K562 (cell line): ENCODE measurements around the gene LRRFIP2. TPM values are rescaled to one million over a fixed set of nuclear protein-coding genes. Genes with fewer than 3 reads are reported as not detected.

Source experiments
- ATAC-seq: fragments of 200-7000 bp; cut with Tn5 transposase; 3 replicates; pipeline ENCODE4 v1.9.1; 2020; ENCODE audit warnings: moderate library complexity
- BruUV-seq: library from RNA; stranded (reverse); fragments of 400-500 nt; replicated peaks from 2 replicates; lab custom pipeline; 2021; lab: Mats Ljungman, UMichigan
- CTCF ChIA-PET: fragments of 300-600 bp; formaldehyde crosslinking; extraction: SDS; loops from one replicate; lab custom pipeline; 2021; ENCODE audit warnings: low intra/inter-chr PET ratio; lab: Yijun Ruan, JAX
- POLR2A ChIA-PET: fragments of 300-600, 350-650 bp; sonication (Branson Sonifier 250); formaldehyde crosslinking; extraction: SDS; loops from one replicate; lab custom pipeline; 2021; ENCODE audit warnings: antibody characterized with exemption, inconsistent platforms; lab: Yijun Ruan, JAX
- DNase-seq, 4 experiments: peaks; one replicate each; pipeline versions ENCODE4 v3.0.0 to v3.0.0-alpha.2; 2011 to 2018; ENCODE audit warnings: low spot score in 3 of 4, mixed read lengths in 3 of 4; ENCODE audit errors: extremely low read depth in 1 of 4
- FAIRE-seq: peaks from 2 replicates; lab custom pipeline; 2011; peaks lifted over from hg19 to GRCh38; lab: Jason Lieb, UNC
- H2AFZ ChIP-seq: 2 replicates; pipeline ENCODE4 v1.6.0; 2011; ENCODE audit warnings: low read depth, low read length, control low read depth, inconsistent platforms
- H3K27ac ChIP-seq: fragments of 200-600 bp; 3 replicates; pipeline ENCODE4 v1.8.0; 2011; ENCODE audit warnings: low read depth, mild to moderate bottlenecking, control low read depth, inconsistent platforms, low read length, moderate library complexity, mixed read lengths; ENCODE audit errors: extremely low read depth
- H3K27me3 ChIP-seq, 2 experiments: fragments of 300-600 bp in 1 of 2; 2 replicates in 1 of 2; 3 replicates in 1 of 2; pipeline versions ENCODE4 v1.6.0 to v1.8.0; 2011; ENCODE audit warnings: inconsistent platforms in 2 of 2, low read length in 2 of 2, mild to moderate bottlenecking in 1 of 2, mixed read lengths in 1 of 2, moderate library complexity in 1 of 2; ENCODE audit not compliant: control insufficient read depth in 2 of 2, insufficient read depth in 2 of 2
- H3K36me3 ChIP-seq: fragments of 300-600 bp; 3 replicates; pipeline ENCODE4 v1.8.0; 2011; ENCODE audit warnings: mild to moderate bottlenecking, low read length, inconsistent platforms; ENCODE audit not compliant: control insufficient read depth, insufficient read depth
- H3K4me1 ChIP-seq, 2 experiments: fragments of 200-600 bp in 1 of 2; replicated peaks in 1 of 2; 2 replicates in 1 of 2; 3 replicates in 1 of 2; pipeline versions ENCODE4 v1.5.1 to v1.8.0; 2011; ENCODE audit warnings: inconsistent platforms in 2 of 2, low read length in 2 of 2, mild to moderate bottlenecking in 1 of 2, mixed read lengths in 1 of 2, moderate library complexity in 1 of 2; ENCODE audit not compliant: control insufficient read depth in 2 of 2, insufficient read depth in 2 of 2
- H3K4me2 ChIP-seq: 2 replicates; pipeline ENCODE4 v1.6.1; 2011; ENCODE audit warnings: low read length, control low read depth, inconsistent platforms, mixed read lengths; ENCODE audit not compliant: insufficient read depth
- H3K4me3 ChIP-seq: fragments of 200-600 bp; sonication (generic), shearing (Covaris generic); 2 replicates; pipeline ENCODE4 v1.5.1; 2016; ENCODE audit warnings: control low read depth, inconsistent platforms
- H3K79me2 ChIP-seq: fragments of 200-600 bp; 3 replicates; pipeline ENCODE4 v1.8.0; 2011; ENCODE audit warnings: low read length, inconsistent platforms; ENCODE audit not compliant: control insufficient read depth, insufficient read depth
- H3K9ac ChIP-seq, 2 experiments: 2 replicates each; pipeline versions ENCODE4 v1.6.0 to v1.6.1; 2011; ENCODE audit warnings: low read depth in 2 of 2, low read length in 2 of 2, control low read depth in 1 of 2, inconsistent platforms in 1 of 2, mild to moderate bottlenecking in 1 of 2, mixed read lengths in 1 of 2; ENCODE audit not compliant: insufficient read depth in 1 of 2
- H3K9me1 ChIP-seq: one replicate; pipeline ENCODE4 v1.6.0; 2011; ENCODE audit warnings: inconsistent platforms, mild to moderate bottlenecking, low read length, moderate library complexity; ENCODE audit not compliant: control insufficient read depth, insufficient read depth
- H3K9me3 ChIP-seq: replicated peaks from 2 replicates; pipeline ENCODE4 v1.5.1; 2011; ENCODE audit warnings: low read depth, low read length, inconsistent platforms; ENCODE audit not compliant: control insufficient read depth, insufficient read depth
- H4K20me1 ChIP-seq: replicated peaks from 2 replicates; pipeline ENCODE4 v1.6.1; 2011; ENCODE audit warnings: low read length, inconsistent platforms, mixed read lengths; ENCODE audit not compliant: control insufficient read depth, insufficient read depth
- AFF1 ChIP-seq, 2 experiments: fragments of 450-650 bp; IDR thresholded peaks; 2 replicates each; pipeline ENCODE4 v1.6.1; 2018; ENCODE audit warnings: mild to moderate bottlenecking in 2 of 2, low read depth in 1 of 2; ENCODE audit not compliant: partially characterized antibody in 2 of 2
- CBX8 ChIP-seq: fragments of 200-600 bp; sonication (generic); IDR thresholded peaks from 2 replicates; pipeline ENCODE4 v1.6.1; 2012; ENCODE audit warnings: borderline replicate concordance, mixed run types, low read depth, mild to moderate bottlenecking, moderate library complexity, mixed read lengths, low read length, control low read depth, inconsistent platforms; ENCODE audit not compliant: poor library complexity, severe bottlenecking; ENCODE audit errors: extremely low read depth
- FOSL1 ChIP-seq: fragments of 200-800 bp; sonication (Bioruptor generic); conservative IDR thresholded peaks from 2 replicates; pipeline ENCODE4 v1.6.1; 2016; ENCODE audit warnings: missing genetic modification characterization, missing compliant biosample characterization
- FOXK1 ChIP-seq: sonication (generic); formaldehyde crosslinking; IDR thresholded peaks from 2 replicates; pipeline ENCODE4 v1.8.0; 2022; ENCODE audit warnings: missing genetic modification reagents, mild to moderate bottlenecking, borderline replicate concordance
- HNRNPLL ChIP-seq: fragments of 200-400 bp; formaldehyde crosslinking; IDR thresholded peaks from 2 replicates; pipeline ENCODE4 v1.6.1; 2017; ENCODE audit warnings: low read length, low read depth, mild to moderate bottlenecking; ENCODE audit not compliant: poor library complexity, severe bottlenecking
- REST ChIP-seq, 2 experiments: fragments of 450-650 bp; formaldehyde crosslinking in 1 of 2; IDR thresholded peaks; 2 replicates each; pipeline versions ENCODE4 v1.4.0 to v1.6.1; 2014 to 2020; ENCODE audit warnings: mild to moderate bottlenecking in 2 of 2, borderline replicate concordance in 1 of 2, low read depth in 1 of 2
- ZBTB1 ChIP-seq: sonication (generic); formaldehyde crosslinking; IDR thresholded peaks from 2 replicates; pipeline ENCODE4 v1.8.1; 2023; ENCODE audit warnings: missing genetic modification reagents, low read depth, mild to moderate bottlenecking, borderline replicate concordance
- ZC3H4 ChIP-seq: sonication (generic); formaldehyde crosslinking; IDR thresholded peaks from 2 replicates; pipeline ENCODE4 v1.9.0; 2021; ENCODE audit warnings: missing genetic modification reagents, borderline replicate concordance
- in situ Hi-C: fragments of 300-500 bp; cut with MboI; formaldehyde crosslinking; loops from 4 replicates; pipeline ENCODE4 v1.15.0; 2018; ENCODE audit warnings: inconsistent platforms, mixed read lengths
- intact Hi-C: fragments of 100-400 bp; cut with micrococcal nuclease; formaldehyde crosslinking; loops from 2 replicates; pipeline ENCODE4 v1.14.2; 2022
- polyA plus RNA-seq, 8 experiments: library from polyadenylated mRNA; depleted of rRNA in 4 of 8; stranded (reverse) in 5 of 8; unstranded in 3 of 8; fragments of >200 nt; fragmentation: Nextera tagmentation in 2 of 8; fragmentation: Illumina TruSeq in 1 of 8; extraction: Ambion mirVana in 2 of 8; extraction: Trizol in 1 of 8; gene quantifications; 2 replicates each; pipeline versions ENCODE4 v1.2.1 to v1.2.3, GENCODE V29; 2011 to 2014; ENCODE audit warnings: inconsistent platforms in 1 of 8, missing spikeins in 1 of 8
- total RNA-seq, 7 experiments: library from RNA; depleted of rRNA in 6 of 7; stranded (reverse); fragments of >200 nt in 6 of 7; fragmentation: Illumina TruSeq in 2 of 7; extraction: Trizol in 2 of 7; gene quantifications; 2 replicates each; pipeline versions ENCODE4 v1.2.1 to v1.2.3, GENCODE V29; 2011 to 2021; ENCODE audit warnings: low replicate concordance in 1 of 7

LRRFIP2 gene
- total and polyA plus RNA-seq, 9 of the 15 experiments (the other 6 are each of a cell fraction or from before 2014, with no cell fraction given), result 9.9 to 53.9 (median 42.7) TPM

GRCh38 chr3:37118163-37118562 is 56.2 kb downstream of the LRRFIP2 start (continued):
- TF ChIP-seq ZBTB1, result no peak
- no peak for TF ChIP-seq FOXK1 (CRISPR knock-in tag)
- no peak for TF ChIP-seq AFF1 (IDR thresholded peaks at IDR 0.05; ENCODE audit: low read depth in 1 of 2, partially characterized antibody in 2 of 2)
- TF ChIP-seq FOSL1 (tag), result no peak
- TF ChIP-seq ZC3H4, result no peak
- TF ChIP-seq CBX8, result no peak

- CTCF ChIA-PET, result interaction anchor here (0.6 kb wide), 1 partner anchor 128 kb away, joined by 4 read pairs; no protein-coding TSS in a partner anchor
- no peak for TF ChIP-seq REST (IDR thresholded peaks at IDR 0.05; ENCODE audit: borderline replicate concordance)
- no peak for TF ChIP-seq REST (CRISPR knock-in tag; IDR thresholded peaks at IDR 0.05; ENCODE audit: low read depth)
- TF ChIP-seq HNRNPLL, result no peak
These were observed 56.8 kb downstream of the LRRFIP2 start for GRCh38 chr3:37117548-37117947.

More at GRCh38 chr3:37117548-37117947, 56.8 kb downstream of the LRRFIP2 start:
- Histone ChIP-seq H3K4me1 (0 out of 5 replicates have a peak, but pooled peaks cover 0 to 4% of the 10 kb centered on the region in 2 experiments), H3K36me3 (peaks cover 8% of the 10 kb centered on the region; the same call in 1 of the 3 replicates), H2AFZ (no peak overlapping the region), H3K9me3 (no peaks in the 10 kb centered on the region), H3K9me1 (no peaks in the 10 kb centered on the region), H3K27me3 (no peaks in the 10 kb centered on the region), H3K4me3 (no peak overlapping the region), H3K27ac (no peak overlapping the region), H3K4me2 (no peak overlapping the region), H3K79me2 (no peaks in the 10 kb centered on the region), H3K9ac (no peak overlapping the region), H4K20me1 (no peaks in the 10 kb centered on the region)
- no peak for ATAC-seq
- POLR2A ChIA-PET, result no interaction called here
- intact Hi-C loops, result no loop called here
- in situ Hi-C loops, result no loop called here
- no peak for FAIRE-seq
- no peak for DNase-seq
- BruUV-seq, result no TSS peak
